ENCODE results near the gene ADAM12. TPM values are rescaled to one million over a fixed set of nuclear protein-coding genes. Genes with fewer than 3 reads are reported as not detected.
"Not testable (repeated sequence)": the region's sequence is repeated elsewhere in the genome, so short reads cannot be mapped to it uniquely, and the experiment has no call there.

Gene ADAM12
- total RNA-seq, 1 donor from 2014 or later: 41.7 TPM

DNA sequence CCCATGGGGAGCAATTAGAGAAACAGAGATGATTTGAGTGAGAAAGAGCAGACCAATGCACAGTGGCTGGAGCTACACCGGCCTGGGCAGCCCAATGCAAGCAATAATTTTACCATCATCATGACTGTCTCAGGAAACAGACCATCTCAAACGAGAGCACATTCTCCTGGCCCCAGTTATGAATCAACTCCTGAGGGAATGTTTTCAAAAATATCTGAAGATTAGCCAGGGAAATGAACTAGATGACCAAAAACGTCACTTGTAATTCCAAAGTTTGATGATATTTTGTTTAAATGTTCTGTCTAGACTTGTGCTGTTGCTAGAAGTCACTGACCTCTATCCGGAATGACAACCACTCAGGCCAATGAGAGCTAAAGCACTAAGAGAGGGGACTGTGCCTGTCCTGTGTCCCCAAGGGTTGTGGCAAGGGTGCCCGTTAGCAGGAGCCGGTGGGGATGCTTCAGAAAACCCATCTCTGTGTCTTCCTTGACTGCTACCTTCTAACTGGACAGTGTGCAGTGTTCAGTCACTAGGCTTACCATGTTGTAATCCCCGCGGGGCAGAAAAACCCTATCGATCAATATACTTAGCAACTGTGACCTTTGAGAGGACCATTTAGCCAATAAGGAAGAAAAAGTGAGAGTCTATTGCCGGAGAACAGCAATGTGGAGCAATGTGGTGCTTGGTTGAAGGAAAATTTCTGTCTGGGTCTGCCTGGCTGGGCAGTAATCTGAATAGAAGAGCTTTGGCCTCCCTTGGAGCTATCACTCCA, 202.4 kb downstream of the ADAM12 start:
- H3K27me3 Mint-ChIP-seq (ENCODE audit: unreplicated experiment): peaks cover 2% of the 10 kb centered on the region
- no peak overlapping the region for H3K4me3 Mint-ChIP-seq (ENCODE audit: unreplicated experiment)
- DNase-seq (ENCODE audit: extremely low spot score, unreplicated experiment): no peak
- H3K27ac Mint-ChIP-seq (ENCODE audit: unreplicated experiment): no peak overlapping the region
- H3K9me3 Mint-ChIP-seq (ENCODE audit: unreplicated experiment): no peaks in the 10 kb centered on the region
- TF ChIP-seq, protein P1, sequence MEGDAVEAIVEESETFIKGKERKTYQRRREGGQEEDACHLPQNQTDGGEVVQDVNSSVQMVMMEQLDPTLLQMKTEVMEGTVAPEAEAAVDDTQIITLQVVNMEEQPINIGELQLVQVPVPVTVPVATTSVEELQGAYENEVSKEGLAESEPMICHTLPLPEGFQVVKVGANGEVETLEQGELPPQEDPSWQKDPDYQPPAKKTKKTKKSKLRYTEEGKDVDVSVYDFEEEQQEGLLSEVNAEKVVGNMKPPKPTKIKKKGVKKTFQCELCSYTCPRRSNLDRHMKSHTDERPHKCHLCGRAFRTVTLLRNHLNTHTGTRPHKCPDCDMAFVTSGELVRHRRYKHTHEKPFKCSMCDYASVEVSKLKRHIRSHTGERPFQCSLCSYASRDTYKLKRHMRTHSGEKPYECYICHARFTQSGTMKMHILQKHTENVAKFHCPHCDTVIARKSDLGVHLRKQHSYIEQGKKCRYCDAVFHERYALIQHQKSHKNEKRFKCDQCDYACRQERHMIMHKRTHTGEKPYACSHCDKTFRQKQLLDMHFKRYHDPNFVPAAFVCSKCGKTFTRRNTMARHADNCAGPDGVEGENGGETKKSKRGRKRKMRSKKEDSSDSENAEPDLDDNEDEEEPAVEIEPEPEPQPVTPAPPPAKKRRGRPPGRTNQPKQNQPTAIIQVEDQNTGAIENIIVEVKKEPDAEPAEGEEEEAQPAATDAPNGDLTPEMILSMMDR (IDR thresholded peaks at IDR 0.05): no peak
- H3K36me3 Mint-ChIP-seq (ENCODE audit: unreplicated experiment): no peaks in the 10 kb centered on the region
- H3K4me1 Mint-ChIP-seq (ENCODE audit: unreplicated experiment): peaks cover 16% of the 10 kb centered on the region

DNA sequence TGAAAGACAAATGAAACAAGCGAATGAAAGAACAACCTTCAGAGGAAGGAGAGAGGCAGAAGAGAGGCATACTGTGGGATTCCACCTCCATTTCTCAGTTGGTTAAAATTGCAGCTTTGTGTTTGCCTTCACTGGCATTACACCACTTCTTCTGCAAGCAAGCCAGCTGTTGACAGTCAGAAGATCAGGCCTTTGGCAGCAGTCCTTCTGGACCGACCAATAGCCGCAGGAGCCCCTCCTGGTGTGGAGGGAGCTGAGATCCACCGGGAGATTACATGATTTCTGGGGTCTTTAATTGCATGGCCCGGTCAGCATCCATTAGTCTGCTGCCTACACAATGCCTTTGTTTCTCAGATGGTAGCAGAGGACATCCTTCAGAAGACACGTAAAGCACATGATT, 206.7 kb downstream of the ADAM12 start:
- H3K4me1 Mint-ChIP-seq (ENCODE audit: unreplicated experiment): peaks cover 28% of the 10 kb centered on the region
- no peaks in the 10 kb centered on the region for H3K9me3 Mint-ChIP-seq (ENCODE audit: unreplicated experiment)
- H3K4me3 Mint-ChIP-seq (ENCODE audit: unreplicated experiment): no peak overlapping the region
- no peak for DNase-seq (ENCODE audit: extremely low spot score, unreplicated experiment)
- no peaks in the 10 kb centered on the region for H3K36me3 Mint-ChIP-seq (ENCODE audit: unreplicated experiment)
- no peak overlapping the region for H3K27ac Mint-ChIP-seq (ENCODE audit: unreplicated experiment)
- no peaks in the 10 kb centered on the region for H3K27me3 Mint-ChIP-seq (ENCODE audit: unreplicated experiment)
- TF ChIP-seq, protein P1 (IDR thresholded peaks at IDR 0.05): no peak

DNA sequence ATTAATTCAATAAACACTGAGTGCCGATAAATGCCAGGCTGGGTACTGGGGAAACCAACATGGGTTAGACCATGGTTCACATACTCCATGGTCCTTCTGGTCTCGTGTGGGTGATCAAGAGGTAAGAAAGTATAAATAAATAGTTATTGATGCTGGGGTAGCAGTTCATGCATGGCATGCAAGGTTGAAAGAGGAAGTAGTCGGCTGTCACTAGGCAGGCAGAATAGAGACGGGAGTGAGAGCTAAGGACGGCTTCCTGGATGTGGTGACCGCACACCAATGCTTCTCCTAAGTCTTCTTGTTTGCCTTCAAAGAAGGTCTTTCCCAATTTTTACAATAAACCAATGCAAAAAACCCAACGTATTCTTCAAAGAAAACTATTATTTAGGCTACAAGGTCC, 208.6 kb downstream of the ADAM12 start:
- no peak overlapping the region for H3K27ac Mint-ChIP-seq (ENCODE audit: unreplicated experiment)
- no peak for DNase-seq (ENCODE audit: extremely low spot score, unreplicated experiment)
- H3K9me3 Mint-ChIP-seq (ENCODE audit: unreplicated experiment): no peaks in the 10 kb centered on the region

DNA sequence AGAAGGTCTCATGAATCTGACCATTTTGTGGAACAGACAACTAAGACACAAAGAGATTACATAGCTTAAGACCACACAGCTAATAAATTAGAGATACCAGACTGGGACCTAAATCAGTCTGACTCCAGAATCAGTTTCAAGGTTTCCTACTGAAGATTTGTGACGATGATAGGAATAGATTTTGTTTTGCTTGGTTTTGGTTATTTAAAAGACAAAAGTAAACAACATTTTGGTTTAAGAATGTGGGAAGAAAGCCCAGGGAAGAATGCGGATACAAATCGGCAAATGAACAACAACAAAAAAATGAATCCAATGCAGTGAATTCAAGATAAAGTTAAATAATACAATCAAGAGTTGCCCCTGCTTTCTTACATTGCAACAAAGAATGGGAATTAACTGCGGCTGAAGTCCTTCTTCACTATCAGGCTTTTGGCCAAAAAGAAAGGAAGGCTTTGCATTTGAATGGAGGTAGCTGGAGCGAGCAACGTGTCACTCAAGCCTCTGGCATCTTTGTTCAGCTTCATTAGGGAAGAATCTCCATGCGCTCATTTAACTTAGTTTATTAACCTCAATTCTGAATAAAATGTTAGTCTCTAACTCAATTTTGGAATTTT, 210.8 kb downstream of the ADAM12 start:
- H3K9me3 Mint-ChIP-seq (ENCODE audit: unreplicated experiment): no peaks in the 10 kb centered on the region
- H3K4me3 Mint-ChIP-seq (ENCODE audit: unreplicated experiment): no peak overlapping the region
- H3K4me1 Mint-ChIP-seq (ENCODE audit: unreplicated experiment): peaks cover 54% of the 10 kb centered on the region
- H3K27ac Mint-ChIP-seq (ENCODE audit: unreplicated experiment): peak overlapping the region; percentile 94
- no peak for DNase-seq (ENCODE audit: extremely low spot score, unreplicated experiment)
- H3K27me3 Mint-ChIP-seq (ENCODE audit: unreplicated experiment): no peaks in the 10 kb centered on the region
- no peaks in the 10 kb centered on the region for H3K36me3 Mint-ChIP-seq (ENCODE audit: unreplicated experiment)
- TF ChIP-seq, protein P1 (IDR thresholded peaks at IDR 0.05): no peak

More for the DNA sequence above, 208.6 kb downstream of the ADAM12 start:
- Mint-ChIP-seq H3K4me1 (ENCODE audit: unreplicated experiment) (peaks cover 43% of the 10 kb centered on the region), H3K36me3 (ENCODE audit: unreplicated experiment) (no peaks in the 10 kb centered on the region), H3K27me3 (ENCODE audit: unreplicated experiment) (no peaks in the 10 kb centered on the region), H3K4me3 (ENCODE audit: unreplicated experiment) (no peak overlapping the region)
- TF ChIP-seq, protein P1 (IDR thresholded peaks at IDR 0.05): no peak

DNA sequence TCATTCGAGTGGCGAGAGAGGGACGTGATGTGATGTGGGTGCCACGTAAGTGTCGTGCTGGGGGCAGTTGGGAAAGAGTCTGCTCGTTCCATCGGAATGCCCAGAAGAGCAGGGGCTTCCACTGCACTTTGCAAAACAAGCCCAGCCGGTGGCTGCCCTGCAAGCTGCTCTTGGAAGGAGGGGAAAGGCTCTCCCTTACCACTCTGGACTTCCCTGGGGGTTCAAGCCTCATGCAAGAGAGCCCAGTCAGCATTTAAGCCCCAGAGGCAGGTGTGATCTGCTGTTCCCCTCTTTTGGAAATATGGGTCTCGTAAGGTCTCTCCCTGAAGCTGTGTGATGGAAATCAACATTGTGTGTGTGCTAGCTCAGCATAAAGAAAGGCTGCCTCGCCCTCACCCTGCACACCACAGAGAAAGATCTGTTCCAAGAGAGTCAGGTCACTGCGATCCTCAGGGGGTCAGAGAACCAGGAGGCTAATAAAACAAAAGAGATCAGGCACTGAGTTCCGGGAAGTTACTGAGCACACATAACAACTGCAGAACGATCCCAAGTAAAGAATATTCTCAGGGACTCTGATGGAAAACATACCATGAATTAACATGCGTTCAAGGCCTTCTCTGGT, 212.5 kb downstream of the ADAM12 start:
- Mint-ChIP-seq H3K4me1 (ENCODE audit: unreplicated experiment) (peaks cover 66% of the 10 kb centered on the region), H3K9me3 (ENCODE audit: unreplicated experiment) (no peaks in the 10 kb centered on the region), H3K27ac (ENCODE audit: unreplicated experiment) (peak overlapping the region; percentile 94), H3K4me3 (ENCODE audit: unreplicated experiment) (peak overlapping the region; percentile 1), H3K27me3 (ENCODE audit: unreplicated experiment) (no peaks in the 10 kb centered on the region), H3K36me3 (ENCODE audit: unreplicated experiment) (peaks cover 1% of the 10 kb centered on the region)
- DNase-seq (ENCODE audit: extremely low spot score, unreplicated experiment): no peak
- TF ChIP-seq, protein P1 (IDR thresholded peaks at IDR 0.05): no peak

DNA sequence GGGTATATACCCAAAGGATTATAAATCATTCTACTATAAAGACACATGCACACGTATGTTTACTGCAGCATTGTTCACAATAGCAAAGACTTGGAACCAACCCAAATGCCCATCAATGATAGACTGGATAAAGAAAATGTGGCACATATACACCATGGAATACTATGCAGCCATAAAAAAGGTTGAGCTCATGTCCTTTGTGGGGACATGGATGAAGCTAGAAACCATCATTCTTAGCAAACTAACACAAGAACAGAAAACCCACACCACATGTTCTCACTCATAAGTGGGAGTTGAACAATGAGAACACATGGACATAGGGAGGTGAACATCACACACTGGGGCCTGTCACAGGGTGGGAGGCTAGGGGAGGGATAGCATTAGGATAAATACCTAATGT, 215.5 kb downstream of the ADAM12 start:
- not testable (repeated sequence) for H3K27ac Mint-ChIP-seq (ENCODE audit: unreplicated experiment); H3K36me3 Mint-ChIP-seq (ENCODE audit: unreplicated experiment); H3K4me3 Mint-ChIP-seq (ENCODE audit: unreplicated experiment); DNase-seq (ENCODE audit: extremely low spot score, unreplicated experiment); H3K9me3 Mint-ChIP-seq (ENCODE audit: unreplicated experiment); H3K27me3 Mint-ChIP-seq (ENCODE audit: unreplicated experiment)
- H3K4me1 Mint-ChIP-seq (ENCODE audit: unreplicated experiment): peaks cover 72% of the 10 kb centered on the region

All from osteocyte (in vitro differentiated cells).